Mucosa of rectum (tissue), 2 donors: ENCODE results near the gene COL27A1.

ENCODE experiments used
- H3K27ac ChIP-seq, 2 donors: one replicate each; pipeline ENCODE4 v1.7.0; 2013; ENCODE audit warnings: inconsistent platforms in 2 of 2, low read depth in 2 of 2, low read length in 2 of 2
- H3K27me3 ChIP-seq, 2 donors: one replicate each; pipeline ENCODE4 v1.7.0; 2013; ENCODE audit warnings: low read length in 2 of 2; ENCODE audit not compliant: control insufficient read depth in 2 of 2, insufficient read depth in 2 of 2
- H3K36me3 ChIP-seq, 2 donors: one replicate each; pipeline ENCODE4 v1.7.0; 2013; ENCODE audit warnings: low read length in 2 of 2; ENCODE audit not compliant: control insufficient read depth in 2 of 2, insufficient read depth in 2 of 2
- H3K4me1 ChIP-seq, 2 donors: one replicate each; pipeline ENCODE4 v1.7.0; 2013; ENCODE audit warnings: low read length in 2 of 2, mild to moderate bottlenecking in 1 of 2; ENCODE audit not compliant: control insufficient read depth in 2 of 2, insufficient read depth in 2 of 2
- H3K4me3 ChIP-seq, 2 donors: one replicate each; pipeline ENCODE4 v1.7.0; 2013; ENCODE audit warnings: low read length in 2 of 2
- H3K9ac ChIP-seq, 2 donors: one replicate each; pipeline ENCODE4 v1.7.0; 2013; ENCODE audit warnings: low read length in 2 of 2, low read depth in 1 of 2, mild to moderate bottlenecking in 1 of 2
- H3K9me3 ChIP-seq, 2 donors: one replicate each; pipeline ENCODE4 v1.7.0; 2013; ENCODE audit warnings: low read length in 2 of 2; ENCODE audit not compliant: control insufficient read depth in 2 of 2
- donor health status: healthy.
- donor health status: Normal muscosa, but diverticular disease.

COL27A1 gene

GRCh38 chr9:114300153-114300845 lies 145.0 kb downstream of the COL27A1 start:
- Histone ChIP-seq H3K9ac (no peak overlapping the region), H3K27me3 (no peaks in the 10 kb centered on the region), H3K4me3 (no peak overlapping the region), H3K36me3 (no peaks in the 10 kb centered on the region), H3K4me1 (no peaks in the 10 kb centered on the region), H3K27ac (no peak overlapping the region), H3K9me3 (no peaks in the 10 kb centered on the region)

DNA sequence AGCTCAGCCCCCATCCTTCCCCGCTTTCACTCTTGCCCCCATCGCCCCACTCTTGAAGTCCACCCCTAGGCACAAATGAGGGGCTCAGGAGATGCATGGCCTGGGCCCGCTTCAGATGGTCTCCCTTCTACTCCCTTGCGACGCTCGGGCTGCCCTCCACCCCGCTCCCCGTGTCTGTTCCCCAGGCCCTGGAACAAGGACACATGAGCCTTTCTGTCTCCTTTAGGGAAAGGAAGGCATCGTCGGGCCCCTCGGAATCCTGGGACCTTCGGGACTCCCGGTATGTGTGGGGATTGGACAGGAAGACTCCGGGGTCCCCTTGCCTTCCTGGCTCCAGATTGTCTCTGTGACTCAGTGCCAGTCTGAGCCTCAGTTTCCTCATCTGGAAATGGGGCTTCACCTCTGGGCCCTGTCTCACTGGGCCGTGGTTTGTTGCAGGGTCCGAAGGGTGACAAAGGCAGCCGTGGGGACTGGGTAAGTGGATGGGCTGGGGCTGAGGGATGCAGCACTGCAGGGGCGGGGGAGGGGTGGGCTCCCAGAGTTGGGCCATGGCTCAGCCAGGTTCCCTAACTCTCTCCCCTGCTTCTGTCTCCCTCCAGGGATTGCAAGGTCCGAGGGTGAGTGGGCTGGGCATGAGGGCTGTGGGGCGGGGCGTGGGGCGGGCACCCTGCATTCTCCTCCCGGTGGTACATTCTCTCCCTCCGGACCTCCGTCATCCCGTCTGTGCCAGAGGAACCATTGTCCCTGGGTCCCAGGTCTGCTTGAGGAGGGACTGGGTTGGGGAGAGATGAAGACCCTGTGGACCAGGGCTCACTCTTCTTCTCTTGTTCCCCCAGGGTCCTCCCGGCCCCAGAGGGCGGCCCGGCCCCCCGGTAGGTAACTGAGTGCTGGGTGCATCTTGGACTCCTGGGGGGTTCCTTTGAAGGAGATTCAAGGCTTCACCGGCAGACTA lies 145.8 kb downstream of the COL27A1 start:
- no peaks in the 10 kb centered on the region for H3K27me3 ChIP-seq
- H3K4me1 ChIP-seq = peaks cover 0 to 2% of the 10 kb centered on the region in 2 donors
- H3K9ac ChIP-seq = no peak overlapping the region
- no peaks in the 10 kb centered on the region for H3K36me3 ChIP-seq
- H3K9me3 ChIP-seq = no peaks in the 10 kb centered on the region
- H3K27ac ChIP-seq = no peak overlapping the region
- no peak overlapping the region for H3K4me3 ChIP-seq

DNA sequence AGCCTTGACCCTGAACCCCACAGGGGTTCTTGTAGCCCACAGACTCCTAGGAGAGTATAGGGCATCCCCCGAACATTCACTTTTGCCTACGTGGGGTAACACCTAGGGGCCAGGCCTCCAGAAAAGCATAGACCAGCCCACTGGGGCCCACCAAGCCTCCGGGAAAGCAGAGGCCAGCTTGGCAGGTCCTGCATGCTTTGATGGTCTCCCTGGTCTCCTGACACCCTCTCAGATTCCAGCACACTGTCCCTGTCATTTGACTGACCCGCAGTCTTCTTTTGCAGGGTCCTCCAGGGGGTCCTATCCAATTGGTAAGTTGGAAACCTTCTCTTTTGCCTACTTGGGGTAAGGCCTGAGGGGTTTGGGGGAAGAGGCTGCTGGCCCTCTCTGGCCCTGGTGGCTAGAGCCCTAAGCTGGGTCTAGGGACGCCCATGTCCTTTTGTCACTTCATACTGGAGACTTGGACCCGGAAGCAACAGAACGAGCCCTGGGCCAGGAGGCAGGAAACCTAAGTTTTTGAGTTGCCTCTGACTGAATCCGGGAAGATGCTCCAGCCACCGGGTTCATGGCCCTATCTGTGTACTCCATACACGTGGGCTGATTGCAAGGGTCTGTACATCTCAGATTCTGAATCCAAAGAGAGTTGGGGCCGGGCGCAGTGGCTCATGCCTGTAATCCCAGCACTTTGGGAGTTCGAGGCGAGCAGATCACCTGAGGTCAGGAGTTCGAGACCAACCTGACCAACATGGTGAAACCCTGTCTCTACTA lies 146.6 kb downstream of the COL27A1 start:
- H3K27me3 ChIP-seq = no peaks in the 10 kb centered on the region
- no peaks in the 10 kb centered on the region for H3K36me3 ChIP-seq
- H3K27ac ChIP-seq = no peak overlapping the region
- no peaks in the 10 kb centered on the region for H3K9me3 ChIP-seq
- no peak overlapping the region for H3K9ac ChIP-seq
- peaks cover 0 to 2% of the 10 kb centered on the region in 2 donors for H3K4me1 ChIP-seq
- no peak overlapping the region for H3K4me3 ChIP-seq

DNA sequence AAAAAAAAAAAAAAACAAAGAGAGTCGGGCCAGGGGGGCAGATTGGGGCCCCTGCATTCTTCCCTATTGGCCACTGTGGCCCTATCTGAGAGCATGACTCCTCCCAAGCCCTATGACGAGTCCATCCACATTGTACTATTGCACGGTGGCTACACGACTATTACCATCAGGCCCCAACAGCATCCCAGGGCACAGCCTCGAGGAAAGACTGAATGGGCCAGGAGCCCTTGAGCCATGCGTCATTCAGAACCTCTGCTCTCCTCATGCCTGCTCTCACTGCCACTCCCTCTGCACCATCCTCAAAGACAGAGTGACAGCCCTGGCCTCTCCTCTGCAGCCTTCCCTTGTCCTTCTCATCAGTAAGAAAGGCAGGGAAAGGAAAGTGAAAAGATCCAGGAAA lies 147.4 kb downstream of the COL27A1 start:
- no peaks in the 10 kb centered on the region for H3K9me3 ChIP-seq
- H3K36me3 ChIP-seq = no peaks in the 10 kb centered on the region
- no peaks in the 10 kb centered on the region for H3K27me3 ChIP-seq
- H3K4me3 ChIP-seq = no peak overlapping the region
- H3K27ac ChIP-seq = no peak overlapping the region
- peaks cover 0 to 2% of the 10 kb centered on the region in 2 donors for H3K4me1 ChIP-seq
- no peak overlapping the region for H3K9ac ChIP-seq

- H3K4me1 ChIP-seq = peaks cover 0 to 2% of the 10 kb centered on the region in 2 donors
- no peaks in the 10 kb centered on the region for H3K9me3 ChIP-seq
- no peak overlapping the region for H3K27ac ChIP-seq
- H3K4me3 ChIP-seq = no peak overlapping the region
- H3K36me3 ChIP-seq = no peaks in the 10 kb centered on the region
- no peaks in the 10 kb centered on the region for H3K27me3 ChIP-seq
- no peak overlapping the region for H3K9ac ChIP-seq
Observed at GRCh38 chr9:114303571-114303970, 148.2 kb downstream of the COL27A1 start.

DNA sequence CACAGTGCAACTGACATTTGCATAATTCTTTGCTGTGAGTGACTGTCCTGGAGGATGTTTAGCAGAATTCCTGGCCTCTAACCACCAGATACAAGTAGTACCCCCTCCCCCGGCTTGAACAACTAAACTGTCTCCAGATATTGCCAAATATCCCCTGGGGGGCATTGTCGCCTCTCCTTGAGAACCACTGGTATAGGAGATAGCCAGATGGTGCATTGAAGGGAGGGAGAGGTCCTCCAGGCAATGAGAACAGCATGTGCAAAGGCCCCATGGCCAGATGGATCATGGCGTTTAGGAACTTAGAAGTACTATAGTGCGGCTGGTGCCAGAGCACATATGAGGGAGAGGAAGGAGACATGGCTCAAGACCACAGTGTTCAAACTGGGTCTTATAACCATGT lies 148.6 kb downstream of the COL27A1 start:
- H3K9ac ChIP-seq = no peak overlapping the region
- peaks cover 0 to 2% of the 10 kb centered on the region in 2 donors for H3K4me1 ChIP-seq
- no peaks in the 10 kb centered on the region for H3K36me3 ChIP-seq
- H3K9me3 ChIP-seq = no peaks in the 10 kb centered on the region
- H3K27ac ChIP-seq = no peak overlapping the region
- H3K4me3 ChIP-seq = no peak overlapping the region
- no peaks in the 10 kb centered on the region for H3K27me3 ChIP-seq

DNA sequence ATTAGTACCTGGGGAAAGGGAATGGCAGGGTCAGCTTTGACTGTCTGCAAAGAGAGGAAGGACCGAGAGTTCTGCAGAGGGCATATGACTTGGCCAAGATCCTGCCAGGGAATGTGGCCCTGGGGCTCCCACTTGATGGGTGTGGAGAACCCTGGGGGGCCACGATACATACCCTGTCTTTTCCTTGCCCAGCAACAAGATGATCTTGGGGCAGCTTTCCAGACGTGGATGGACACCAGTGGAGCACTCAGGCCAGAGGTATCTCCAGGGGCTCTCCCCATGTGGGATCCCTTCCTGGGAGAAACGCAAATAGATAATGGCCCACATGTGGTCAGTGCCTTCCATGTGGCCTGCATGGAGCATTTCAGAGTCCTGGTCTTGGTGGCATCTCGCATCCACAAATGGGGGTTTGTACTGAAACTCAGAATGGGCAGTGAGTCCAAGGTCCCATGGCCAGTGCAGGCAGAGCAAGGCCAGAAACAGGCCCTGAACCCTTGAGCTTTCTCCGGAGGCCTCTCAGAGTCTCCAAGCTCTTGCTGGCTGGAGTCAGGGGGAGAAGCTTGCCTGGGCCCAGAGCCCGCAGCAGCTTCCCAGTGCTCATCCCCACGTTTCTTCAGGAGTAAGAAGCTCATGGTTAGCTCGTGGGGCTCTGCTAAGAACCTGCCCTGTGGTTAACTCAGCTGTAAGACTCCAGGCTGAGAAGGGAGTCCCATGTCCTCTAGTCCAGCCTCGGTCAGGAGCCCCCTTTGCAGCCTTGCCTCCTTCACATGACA lies 149.3 kb downstream of the COL27A1 start:
- H3K27me3 ChIP-seq = no peaks in the 10 kb centered on the region
- H3K4me1 ChIP-seq = peaks cover 0 to 2% of the 10 kb centered on the region in 2 donors
- H3K27ac ChIP-seq = no peak overlapping the region
- H3K36me3 ChIP-seq = no peaks in the 10 kb centered on the region
- no peak overlapping the region for H3K4me3 ChIP-seq
- H3K9ac ChIP-seq = no peak overlapping the region
- no peaks in the 10 kb centered on the region for H3K9me3 ChIP-seq

- H3K4me3 ChIP-seq = no peak overlapping the region
- H3K9me3 ChIP-seq = no peaks in the 10 kb centered on the region
- no peaks in the 10 kb centered on the region for H3K36me3 ChIP-seq
- no peaks in the 10 kb centered on the region for H3K27me3 ChIP-seq
- H3K4me1 ChIP-seq = peaks cover 0 to 2% of the 10 kb centered on the region in 2 donors
- no peak overlapping the region for H3K9ac ChIP-seq
- H3K27ac ChIP-seq = no peak overlapping the region
Observed at GRCh38 chr9:114307899-114308267, 152.5 kb downstream of the COL27A1 start.

DNA sequence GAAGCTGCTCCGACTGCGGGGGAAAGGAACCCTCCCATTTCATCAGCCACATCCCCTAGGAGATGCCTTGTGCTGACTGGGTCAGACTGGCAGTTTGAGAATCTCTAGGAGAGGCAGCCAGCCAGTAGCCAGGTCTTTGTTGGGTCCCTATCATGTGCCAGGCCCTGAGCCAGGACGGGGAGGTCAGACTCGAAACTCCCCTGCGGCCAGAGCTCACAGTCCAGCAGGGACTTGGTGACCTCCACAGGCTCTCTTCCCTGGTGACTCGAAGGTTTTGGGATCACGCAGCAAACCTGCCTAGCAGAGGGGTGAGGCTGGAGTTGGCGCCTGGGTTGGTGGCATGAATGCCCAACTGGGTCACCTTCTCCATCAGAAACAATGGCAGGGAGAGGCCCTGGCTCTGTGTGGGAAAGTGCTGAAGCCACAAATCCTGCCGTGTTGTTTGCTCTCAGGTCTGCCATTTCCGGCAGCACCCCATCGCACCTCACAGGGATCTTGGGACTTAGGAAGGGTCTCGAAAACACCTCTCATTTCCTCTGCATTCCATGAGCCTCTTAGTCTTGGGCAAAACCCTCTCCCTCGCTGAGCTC lies 153.1 kb downstream of the COL27A1 start:
- Histone ChIP-seq H3K27me3 (no peaks in the 10 kb centered on the region), H3K27ac (no peak overlapping the region), H3K4me3 (no peak overlapping the region), H3K4me1 (peaks cover 0 to 2% of the 10 kb centered on the region in 2 donors), H3K9me3 (no peaks in the 10 kb centered on the region), H3K9ac (no peak overlapping the region), H3K36me3 (no peaks in the 10 kb centered on the region)
